HT-29 (cell line): ENCODE results near the gene LTV1. TPM values are rescaled to one million over a fixed set of nuclear protein-coding genes. Genes with fewer than 3 reads are reported as not detected.

Experiments
- DNase-seq: peaks from one replicate; pipeline ENCODE4 v3.0.0-alpha.2; 2015; ENCODE audit warnings: low spot score
- small RNA-seq: library from RNA; depleted of rRNA; stranded (forward); fragments of <200 nt; gene quantifications from one replicate; pipeline ENCODE3, GENCODE V24; 2014
- total RNA-seq: library from RNA; depleted of rRNA; stranded (reverse); fragments of >200 nt; shearing (Covaris generic); gene quantifications from 2 replicates; pipeline ENCODE4 v1.2.3, GENCODE V29; 2014; rRNA removed

LTV1 gene
- total RNA-seq, 1 experiment from 2014 or later: 11.8 TPM

- DNase-seq: no peak
Observed at GRCh38 chr6:143885116-143885515, 42.0 kb downstream of the LTV1 start.

GRCh38 chr6:143894655-143895054 lies 51.5 kb downstream of the LTV1 start:
- DNase-seq: no peak

- peak; percentile 31 for DNase-seq
Observed at GRCh38 chr6:143896126-143896860, 53.2 kb downstream of the LTV1 start.

GRCh38 chr6:143900358-143900757 lies 57.2 kb downstream of the LTV1 start:
- DNase-seq: no peak

GRCh38 chr6:143901885-143902750 lies 59.0 kb downstream of the LTV1 start:
- DNase-seq: no peak

GRCh38 chr6:143902827-143903226 lies 59.7 kb downstream of the LTV1 start:
- DNase-seq: no peak

GRCh38 chr6:143911028-143911427 lies 67.9 kb downstream of the LTV1 start:
- no peak for DNase-seq

GRCh38 chr6:143912671-143913070 lies 69.5 kb downstream of the LTV1 start:
- DNase-seq: no peak

Small RNA genes within 50 kb of the gene (small RNA-seq; reads per million reads assigned to genes)
- not detected for gene ZC2HC1B

Other genes starting within 250 kb of the LTV1 start
- 10.2 and 11.8 TPM in 2 replicates for gene PHACTR2, start 165.4 kb upstream of the LTV1 start, total RNA-seq
- not detected in 2 replicates for gene ZC2HC1B, start 21.1 kb downstream of the LTV1 start, total RNA-seq
- gene PLAGL1, start 164.9 kb downstream of the LTV1 start, total RNA-seq: 0.13 TPM in 1 of 2 replicates, not detected in the other